Type B pancreatic cell (in vitro differentiated cells): Measurements from ENCODE around the gene PJA2. TPM values are rescaled to one million over a fixed set of nuclear protein-coding genes. Genes with fewer than 3 reads are reported as not detected.

Source experiments
- DNase-seq: peaks from one replicate; pipeline ENCODE4 v3.0.0; 2021; ENCODE audit warnings: mixed read lengths; ENCODE audit not compliant: unreplicated experiment; ENCODE audit errors: extremely low spot score
- H3K27ac Mint-ChIP-seq: 2 replicates; pipeline ENCODE4 v1.8.0; 2021; ENCODE audit warnings: mild to moderate bottlenecking, mixed read lengths
- H3K27me3 Mint-ChIP-seq: 2 replicates; pipeline ENCODE4 v1.8.0; 2021; ENCODE audit warnings: mixed read lengths
- H3K36me3 Mint-ChIP-seq: 2 replicates; pipeline ENCODE4 v1.8.0; 2021; ENCODE audit warnings: mixed read lengths
- H3K4me1 Mint-ChIP-seq: one replicate; pipeline ENCODE4 v1.8.0; 2021; ENCODE audit warnings: mixed read lengths; ENCODE audit not compliant: unreplicated experiment
- H3K4me3 Mint-ChIP-seq: 2 replicates; pipeline ENCODE4 v1.8.0; 2021; ENCODE audit warnings: mild to moderate bottlenecking, mixed read lengths
- H3K9me3 Mint-ChIP-seq: 2 replicates; pipeline ENCODE4 v1.8.0; 2021; ENCODE audit warnings: mixed read lengths
- total RNA-seq: library from RNA; stranded (reverse); gene quantifications from 2 replicates; pipeline ENCODE4 v1.2.1, GENCODE V29; 2021; ENCODE audit warnings: low replicate concordance
- TF ChIP-seq, protein P1 (sequence below): fragments of 200-600 bp; sonication (generic); conservative IDR thresholded peaks from 2 replicates; pipeline ENCODE4 v1.5.0; 2021; ENCODE audit warnings: antibody characterized with exemption, mild to moderate bottlenecking

PJA2 gene
- total RNA-seq, 1 donor from 2014 or later: 79.9 TPM

DNA sequence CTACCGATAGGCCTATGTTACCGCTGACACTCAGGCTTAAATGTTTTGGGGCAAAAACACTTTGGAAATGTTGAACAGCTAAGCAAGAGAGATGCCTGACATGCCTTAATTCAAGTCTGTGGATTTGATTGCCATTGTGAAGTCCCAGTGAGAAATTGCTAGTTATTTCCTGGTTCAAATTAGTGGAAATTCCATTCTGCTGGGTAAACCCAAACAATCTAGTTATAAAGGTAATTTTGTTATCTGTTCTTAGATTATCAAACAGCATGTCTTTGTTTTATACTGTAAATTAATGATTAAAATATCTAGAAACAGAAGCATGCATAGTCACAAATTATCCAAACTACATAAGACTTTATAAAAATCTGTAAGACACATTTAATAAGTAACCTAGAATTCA, 96.6 kb downstream of the PJA2 start:
- H3K4me3 Mint-ChIP-seq: no peak overlapping the region
- H3K9me3 Mint-ChIP-seq: peaks cover 7% of the 10 kb centered on the region
- TF ChIP-seq, protein P1, sequence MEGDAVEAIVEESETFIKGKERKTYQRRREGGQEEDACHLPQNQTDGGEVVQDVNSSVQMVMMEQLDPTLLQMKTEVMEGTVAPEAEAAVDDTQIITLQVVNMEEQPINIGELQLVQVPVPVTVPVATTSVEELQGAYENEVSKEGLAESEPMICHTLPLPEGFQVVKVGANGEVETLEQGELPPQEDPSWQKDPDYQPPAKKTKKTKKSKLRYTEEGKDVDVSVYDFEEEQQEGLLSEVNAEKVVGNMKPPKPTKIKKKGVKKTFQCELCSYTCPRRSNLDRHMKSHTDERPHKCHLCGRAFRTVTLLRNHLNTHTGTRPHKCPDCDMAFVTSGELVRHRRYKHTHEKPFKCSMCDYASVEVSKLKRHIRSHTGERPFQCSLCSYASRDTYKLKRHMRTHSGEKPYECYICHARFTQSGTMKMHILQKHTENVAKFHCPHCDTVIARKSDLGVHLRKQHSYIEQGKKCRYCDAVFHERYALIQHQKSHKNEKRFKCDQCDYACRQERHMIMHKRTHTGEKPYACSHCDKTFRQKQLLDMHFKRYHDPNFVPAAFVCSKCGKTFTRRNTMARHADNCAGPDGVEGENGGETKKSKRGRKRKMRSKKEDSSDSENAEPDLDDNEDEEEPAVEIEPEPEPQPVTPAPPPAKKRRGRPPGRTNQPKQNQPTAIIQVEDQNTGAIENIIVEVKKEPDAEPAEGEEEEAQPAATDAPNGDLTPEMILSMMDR: no peak
- H3K4me1 Mint-ChIP-seq: peaks cover 3% of the 10 kb centered on the region
- no peaks in the 10 kb centered on the region for H3K36me3 Mint-ChIP-seq
- no peaks in the 10 kb centered on the region for H3K27me3 Mint-ChIP-seq
- no peak for DNase-seq
- no peak overlapping the region for H3K27ac Mint-ChIP-seq

DNA sequence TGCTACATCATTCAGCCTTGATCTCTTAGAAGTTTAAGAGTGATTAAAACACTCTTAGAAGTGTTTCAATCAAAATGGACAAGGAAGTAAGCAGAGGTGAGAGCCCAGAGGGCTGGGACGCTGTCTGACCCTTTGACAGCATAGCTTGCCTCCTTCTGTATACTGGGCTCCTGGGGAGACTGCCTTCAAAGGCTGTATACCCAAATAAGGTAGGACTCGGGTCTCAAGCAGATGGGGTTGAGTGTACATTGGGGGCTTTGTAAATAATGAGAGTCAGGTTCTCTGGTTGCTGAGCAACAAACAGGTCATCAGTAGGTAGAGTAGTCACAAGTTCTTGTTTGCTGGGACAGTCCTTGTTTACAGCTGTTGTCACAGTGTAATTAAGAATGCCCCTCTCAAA, 97.1 kb downstream of the PJA2 start:
- Mint-ChIP-seq H3K9me3 (peaks cover 7% of the 10 kb centered on the region), H3K4me1 (peaks cover 3% of the 10 kb centered on the region), H3K36me3 (no peaks in the 10 kb centered on the region), H3K27me3 (no peaks in the 10 kb centered on the region), H3K27ac (no peak overlapping the region), H3K4me3 (no peak overlapping the region)
- no peak for DNase-seq
- TF ChIP-seq, protein P1: no peak

DNA sequence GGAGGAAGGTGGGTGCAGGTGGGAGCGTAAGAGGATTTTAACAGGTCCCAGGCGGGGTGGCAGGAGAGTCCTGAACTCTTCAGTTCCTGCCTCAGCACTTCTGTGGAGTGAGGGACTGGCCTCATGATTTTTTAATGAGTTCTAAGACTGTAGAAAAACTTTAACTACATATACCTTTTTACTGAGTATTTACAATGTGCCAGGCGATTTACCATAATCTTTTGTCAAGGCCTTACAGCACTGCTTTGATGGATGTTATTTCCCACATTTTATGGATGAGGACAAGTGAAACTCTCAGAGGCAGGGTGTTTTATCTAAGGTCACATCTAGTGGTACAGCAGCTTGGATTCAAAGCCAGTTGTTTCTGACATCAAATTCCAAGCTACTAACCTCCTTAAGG, 99.5 kb downstream of the PJA2 start:
- H3K9me3 Mint-ChIP-seq: peaks cover 2% of the 10 kb centered on the region
- H3K4me1 Mint-ChIP-seq: peaks cover 3% of the 10 kb centered on the region
- no peak overlapping the region for H3K4me3 Mint-ChIP-seq
- TF ChIP-seq, protein P1: no peak
- H3K27me3 Mint-ChIP-seq: no peaks in the 10 kb centered on the region
- DNase-seq: no peak
- no peak overlapping the region for H3K27ac Mint-ChIP-seq
- H3K36me3 Mint-ChIP-seq: no peaks in the 10 kb centered on the region

DNA sequence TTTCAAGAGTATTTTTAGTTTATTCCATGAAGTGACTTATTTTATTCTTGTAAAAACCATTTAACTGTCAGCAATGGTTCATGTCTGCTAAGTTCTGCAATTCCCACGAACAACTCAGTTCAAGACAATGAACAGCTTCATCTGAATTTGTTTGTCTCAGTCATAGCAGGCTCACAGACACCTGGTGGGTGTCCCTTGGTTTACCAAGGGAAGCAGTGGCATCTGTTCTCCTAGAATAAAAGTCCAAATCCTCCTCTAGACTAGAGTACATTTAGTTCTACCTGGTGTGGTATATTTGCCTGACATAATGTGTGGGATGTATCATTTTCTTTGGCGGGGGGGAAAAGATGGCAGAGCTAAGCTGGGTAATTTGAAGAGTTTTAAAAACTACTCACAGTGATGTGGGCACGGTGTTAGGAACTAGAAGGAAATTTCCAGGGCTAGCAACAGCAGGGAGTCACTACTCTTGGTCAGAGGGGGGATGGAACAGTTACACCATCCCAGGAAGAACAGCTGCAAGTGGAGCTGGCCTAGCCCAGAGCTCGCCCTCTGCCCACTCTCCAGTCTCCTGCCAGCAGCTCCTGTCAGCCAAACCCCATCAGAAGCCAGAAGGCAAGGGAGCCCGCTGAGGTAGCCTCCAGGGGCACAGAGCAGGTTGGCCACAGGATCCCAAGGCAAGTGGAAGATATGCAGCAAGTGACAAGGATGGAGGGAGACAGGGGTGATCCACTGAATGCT, 100.3 kb downstream of the PJA2 start:
- H3K9me3 Mint-ChIP-seq: no peaks in the 10 kb centered on the region
- TF ChIP-seq, protein P1: no peak
- H3K27me3 Mint-ChIP-seq: no peaks in the 10 kb centered on the region
- H3K4me3 Mint-ChIP-seq: no peak overlapping the region
- no peak overlapping the region for H3K27ac Mint-ChIP-seq
- DNase-seq: no peak
- H3K4me1 Mint-ChIP-seq: peaks cover 3% of the 10 kb centered on the region
- no peaks in the 10 kb centered on the region for H3K36me3 Mint-ChIP-seq

DNA sequence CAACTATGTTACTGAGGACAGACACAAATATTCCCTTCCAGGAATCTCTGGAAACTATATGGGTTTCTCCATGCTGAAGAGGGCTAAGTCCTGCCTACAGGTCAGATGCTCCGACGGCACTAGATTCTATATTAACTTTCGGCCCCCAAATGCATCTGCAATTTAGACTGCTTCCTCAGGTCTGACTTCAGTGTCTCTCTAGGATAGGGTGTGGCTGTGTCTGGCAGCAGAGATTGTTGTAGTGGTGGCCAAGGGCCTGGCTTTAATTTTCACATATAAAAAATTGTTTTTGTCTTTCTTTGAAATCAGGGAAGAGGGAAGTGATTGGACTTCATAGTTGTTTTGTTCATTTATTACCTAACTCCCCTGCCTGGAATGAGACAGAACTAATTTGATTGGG, 101.8 kb downstream of the PJA2 start:
- no peak for DNase-seq
- H3K4me1 Mint-ChIP-seq: peaks cover 3% of the 10 kb centered on the region

More for the DNA sequence above, 101.8 kb downstream of the PJA2 start:
- Mint-ChIP-seq H3K27ac (no peak overlapping the region), H3K36me3 (no peaks in the 10 kb centered on the region), H3K4me3 (no peak overlapping the region), H3K27me3 (no peaks in the 10 kb centered on the region), H3K9me3 (no peaks in the 10 kb centered on the region)
- TF ChIP-seq, protein P1: no peak
